ENCODE data around the gene HDHD5.
A peak's percentile ranks its signal among the peaks of the same experiment; 100 is the strongest.

The HDHD5 gene

GRCh38 chr22:17198170-17199002 is 39.3 kb upstream of the HDHD5 start:
- Histone ChIP-seq H3K4me3 (peak overlapping the region in 1 of 2 donors; percentile 27), H3K27me3 (peaks cover 0 to 26% of the 10 kb centered on the region in 2 donors), H3K9me3 (no peaks in the 10 kb centered on the region), H3K27ac (no peak overlapping the region), H3K36me3 (no peaks in the 10 kb centered on the region), H3K4me1 (peaks cover 0 to 5% (median 0%) of the 10 kb centered on the region in 4 donors)
- TF ChIP-seq, protein P1, sequence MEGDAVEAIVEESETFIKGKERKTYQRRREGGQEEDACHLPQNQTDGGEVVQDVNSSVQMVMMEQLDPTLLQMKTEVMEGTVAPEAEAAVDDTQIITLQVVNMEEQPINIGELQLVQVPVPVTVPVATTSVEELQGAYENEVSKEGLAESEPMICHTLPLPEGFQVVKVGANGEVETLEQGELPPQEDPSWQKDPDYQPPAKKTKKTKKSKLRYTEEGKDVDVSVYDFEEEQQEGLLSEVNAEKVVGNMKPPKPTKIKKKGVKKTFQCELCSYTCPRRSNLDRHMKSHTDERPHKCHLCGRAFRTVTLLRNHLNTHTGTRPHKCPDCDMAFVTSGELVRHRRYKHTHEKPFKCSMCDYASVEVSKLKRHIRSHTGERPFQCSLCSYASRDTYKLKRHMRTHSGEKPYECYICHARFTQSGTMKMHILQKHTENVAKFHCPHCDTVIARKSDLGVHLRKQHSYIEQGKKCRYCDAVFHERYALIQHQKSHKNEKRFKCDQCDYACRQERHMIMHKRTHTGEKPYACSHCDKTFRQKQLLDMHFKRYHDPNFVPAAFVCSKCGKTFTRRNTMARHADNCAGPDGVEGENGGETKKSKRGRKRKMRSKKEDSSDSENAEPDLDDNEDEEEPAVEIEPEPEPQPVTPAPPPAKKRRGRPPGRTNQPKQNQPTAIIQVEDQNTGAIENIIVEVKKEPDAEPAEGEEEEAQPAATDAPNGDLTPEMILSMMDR (IDR thresholded peaks at IDR 0.05), result no peak
- intact Hi-C loops (cut with DNase I; ENCODE audit: low total_unique reads), result no loop called here
- DNase-seq, result no peak

DNA sequence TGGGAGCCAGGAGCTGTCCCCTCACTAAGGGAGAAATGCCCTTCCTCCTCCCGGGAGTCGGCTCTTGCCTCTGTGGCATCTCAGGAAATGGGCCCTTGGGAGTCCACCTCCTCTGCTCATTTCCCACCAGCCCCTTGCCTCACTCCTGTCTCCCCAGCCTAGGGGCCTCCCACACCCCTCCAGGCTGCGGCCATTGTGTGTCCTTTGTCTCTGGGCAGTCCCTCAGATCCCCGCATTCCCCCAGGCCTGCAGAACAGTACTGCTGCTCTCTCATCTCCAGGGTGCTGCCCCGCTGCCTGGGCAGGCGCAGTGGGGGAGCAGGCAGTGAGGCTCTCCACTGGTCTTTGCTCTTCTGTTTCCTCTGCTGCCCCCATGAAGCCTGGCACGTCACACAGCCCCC is 35.1 kb upstream of the HDHD5 start:
- intact Hi-C loops (cut with DNase I; ENCODE audit: low total_unique reads), result no loop called here
- peaks cover 0 to 17% of the 10 kb centered on the region in 2 donors for H3K27me3 ChIP-seq
- H3K4me1 ChIP-seq, result peaks cover 0 to 5% (median 0%) of the 10 kb centered on the region in 4 donors
- no peaks in the 10 kb centered on the region for H3K36me3 ChIP-seq
- no peak for DNase-seq
- no peak overlapping the region for H3K27ac ChIP-seq
- TF ChIP-seq, protein P1 (IDR thresholded peaks at IDR 0.05), result no peak
- H3K4me3 ChIP-seq, result no peak overlapping the region
- no peaks in the 10 kb centered on the region for H3K9me3 ChIP-seq

DNA sequence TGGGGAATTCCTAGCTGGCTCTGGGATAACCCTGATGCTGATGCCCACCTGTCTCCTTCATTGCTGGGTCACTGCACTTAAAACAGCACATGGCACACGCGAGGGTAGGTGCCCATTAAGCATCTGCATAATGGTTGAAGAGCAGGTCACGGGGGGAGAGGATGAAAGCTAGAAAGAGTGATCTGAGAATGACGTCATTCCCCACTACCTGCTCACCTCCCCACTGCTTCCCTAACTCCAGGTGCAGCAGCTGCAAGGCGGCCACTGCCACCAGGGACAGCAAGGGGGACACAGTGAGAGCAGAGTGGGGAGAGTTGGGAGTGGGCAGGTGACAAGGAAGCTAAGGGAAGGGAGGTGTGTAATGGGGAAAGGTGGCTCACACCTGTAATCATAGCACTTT is 33.1 kb upstream of the HDHD5 start:
- TF ChIP-seq, protein P1 (IDR thresholded peaks at IDR 0.05), result no peak
- no peaks in the 10 kb centered on the region for H3K4me1 ChIP-seq
- intact Hi-C loops (cut with DNase I; ENCODE audit: low total_unique reads), result no loop called here
- no peak for DNase-seq
- peaks cover 0 to 3% of the 10 kb centered on the region in 2 donors for H3K27me3 ChIP-seq
- no peak overlapping the region for H3K4me3 ChIP-seq
- H3K36me3 ChIP-seq, result no peaks in the 10 kb centered on the region
- H3K9me3 ChIP-seq, result no peaks in the 10 kb centered on the region
- no peak overlapping the region for H3K27ac ChIP-seq

GRCh38 chr22:17191163-17191784 is 32.2 kb upstream of the HDHD5 start:
- intact Hi-C loops (cut with DNase I; ENCODE audit: low total_unique reads), result no loop called here
- no peaks in the 10 kb centered on the region for H3K9me3 ChIP-seq
- no peak overlapping the region for H3K27ac ChIP-seq

GRCh38 chr22:17190702-17191101 is 31.6 kb upstream of the HDHD5 start:
- peaks cover 0 to 3% of the 10 kb centered on the region in 2 donors for H3K27me3 ChIP-seq
- intact Hi-C loops (cut with DNase I; ENCODE audit: low total_unique reads), result no loop called here
- no peaks in the 10 kb centered on the region for H3K4me1 ChIP-seq
- H3K36me3 ChIP-seq, result no peaks in the 10 kb centered on the region
- H3K9me3 ChIP-seq, result no peaks in the 10 kb centered on the region
- no peak for DNase-seq
- H3K4me3 ChIP-seq, result no peak overlapping the region
- no peak overlapping the region for H3K27ac ChIP-seq
- TF ChIP-seq, protein P1 (IDR thresholded peaks at IDR 0.05), result no peak

More at GRCh38 chr22:17191163-17191784, 32.2 kb upstream of the HDHD5 start:
- no peak for DNase-seq
- H3K4me1 ChIP-seq, result no peaks in the 10 kb centered on the region
- TF ChIP-seq, protein P1 (IDR thresholded peaks at IDR 0.05), result no peak
- H3K27me3 ChIP-seq, result peaks cover 0 to 3% of the 10 kb centered on the region in 2 donors
- H3K4me3 ChIP-seq, result no peak overlapping the region
- no peaks in the 10 kb centered on the region for H3K36me3 ChIP-seq

All from tibial artery (tissue), 4 donors.